Bone marrow (tissue), 2 donors: ENCODE results near the gene YAE1.

Source experiments
- DNase-seq, 2 donors: peaks; one replicate each; lab custom pipeline; 2025; lab: John Stamatoyannopoulos, UW

The YAE1 gene

DNA sequence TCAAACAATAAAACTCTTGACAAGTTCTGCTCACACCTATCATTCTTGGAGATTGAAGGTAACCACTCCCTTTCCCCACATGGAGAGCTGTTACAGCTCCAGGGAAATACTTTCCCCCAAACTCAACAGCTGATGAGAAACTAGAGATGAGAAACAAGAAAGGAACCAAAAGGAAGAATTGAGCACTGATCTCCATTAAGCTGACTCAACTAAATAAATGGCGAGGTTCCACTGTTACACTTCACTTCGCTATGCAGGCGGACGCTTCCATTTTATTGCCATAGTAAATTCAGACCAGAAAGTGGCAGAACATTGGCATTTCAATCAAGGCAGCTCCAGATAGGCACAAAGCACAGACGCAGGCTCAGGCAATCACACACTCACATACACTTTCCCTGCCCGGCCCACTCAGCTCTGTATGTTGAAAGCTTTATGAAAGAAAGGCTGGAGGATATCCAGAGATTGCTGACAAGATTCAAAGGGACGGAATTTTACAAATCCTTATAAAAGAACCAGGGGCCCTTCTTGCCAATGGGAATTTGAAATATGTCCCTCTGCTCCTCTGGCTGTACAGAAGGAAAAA lies 11.5 kb upstream of the YAE1 start:
- no peak for DNase-seq

DNA sequence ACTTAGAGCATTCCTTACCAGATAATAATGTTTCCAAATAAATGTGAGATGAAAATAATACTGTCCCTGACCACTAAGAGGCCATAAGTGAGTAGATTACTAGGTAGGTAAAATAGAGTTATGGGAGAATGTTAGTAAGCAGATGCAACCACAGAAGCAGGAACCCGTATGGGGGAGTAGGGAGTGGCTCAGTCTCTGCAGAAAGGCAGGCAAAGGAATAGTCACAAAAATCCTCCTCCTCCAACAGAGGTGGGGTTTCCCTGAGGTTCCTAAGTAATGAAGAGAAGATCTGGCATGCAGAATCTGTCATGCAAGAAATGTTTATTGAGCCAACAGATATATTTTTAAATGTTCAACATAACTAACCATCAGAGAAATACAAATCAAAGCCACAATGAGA lies 9.0 kb upstream of the YAE1 start:
- DNase-seq = no peak

GRCh38 chr7:39557911-39558310 lies 8.3 kb upstream of the YAE1 start:
- no peak for DNase-seq

DNA sequence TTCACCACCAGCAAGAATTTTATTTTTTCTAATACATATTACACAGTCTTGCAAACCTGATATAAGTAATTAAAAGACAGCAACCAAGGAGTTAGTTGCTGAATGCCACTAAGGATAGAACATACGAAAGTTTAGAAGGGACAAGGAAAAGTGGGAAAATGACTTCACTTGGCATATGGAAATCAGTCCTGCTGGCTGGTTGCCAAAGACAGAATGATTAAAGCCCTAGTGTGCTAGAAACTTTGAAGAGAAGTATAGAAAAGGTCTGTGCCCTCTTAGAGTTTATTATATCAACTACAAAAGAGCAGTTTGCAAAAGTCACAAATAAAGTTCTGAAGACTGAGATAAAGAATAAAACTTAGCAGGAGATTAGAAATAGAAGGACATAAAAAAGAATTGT lies 5.8 kb upstream of the YAE1 start:
- DNase-seq = no peak

- DNase-seq = no peak
These were observed 5.2 kb upstream of the YAE1 start for GRCh38 chr7:39560997-39561396.

DNA sequence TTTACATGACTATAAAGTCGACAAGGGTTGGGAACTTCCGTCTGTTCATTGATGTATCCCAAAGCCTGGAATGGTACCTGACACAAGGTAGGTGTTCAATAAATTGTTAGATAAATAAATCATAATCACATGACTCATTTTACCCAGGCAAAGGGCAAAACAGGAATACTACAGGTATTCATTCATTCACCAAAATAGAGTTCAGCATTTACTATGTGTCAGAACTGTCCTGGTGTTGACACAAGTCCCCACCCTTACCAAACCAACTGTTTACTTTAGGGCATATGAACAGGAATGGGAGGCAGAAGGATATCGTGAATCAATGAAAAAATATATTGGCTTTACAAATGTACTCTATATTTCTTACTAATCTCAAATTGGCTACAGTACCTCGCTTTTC lies 666 bp upstream of the YAE1 start:
- no peak for DNase-seq

DNA sequence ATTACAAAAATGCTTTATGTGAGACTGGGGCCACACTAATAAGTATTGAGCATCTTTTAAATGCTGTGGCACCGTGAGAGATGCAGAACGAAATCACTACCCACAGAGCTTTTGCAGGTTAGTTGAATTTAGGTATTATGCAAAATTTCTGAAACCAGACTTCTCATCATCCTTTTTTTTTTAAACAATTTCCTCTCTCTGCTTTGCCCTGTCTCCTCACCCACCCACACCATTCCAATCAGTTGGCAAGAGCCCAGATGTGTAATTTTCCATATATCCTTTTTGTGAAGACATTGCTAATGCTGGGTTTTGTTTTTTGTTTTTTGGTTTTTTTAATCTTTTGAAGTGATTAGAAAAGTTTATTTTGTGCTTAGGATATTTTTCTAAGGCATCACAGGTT lies 1.1 kb downstream of the YAE1 start:
- DNase-seq = no peak

GRCh38 chr7:39574673-39575349 lies 8.6 kb downstream of the YAE1 start:
- no peak for DNase-seq

- DNase-seq = no peak
These were observed 11.1 kb downstream of the YAE1 start for GRCh38 chr7:39577229-39577874.

DNA sequence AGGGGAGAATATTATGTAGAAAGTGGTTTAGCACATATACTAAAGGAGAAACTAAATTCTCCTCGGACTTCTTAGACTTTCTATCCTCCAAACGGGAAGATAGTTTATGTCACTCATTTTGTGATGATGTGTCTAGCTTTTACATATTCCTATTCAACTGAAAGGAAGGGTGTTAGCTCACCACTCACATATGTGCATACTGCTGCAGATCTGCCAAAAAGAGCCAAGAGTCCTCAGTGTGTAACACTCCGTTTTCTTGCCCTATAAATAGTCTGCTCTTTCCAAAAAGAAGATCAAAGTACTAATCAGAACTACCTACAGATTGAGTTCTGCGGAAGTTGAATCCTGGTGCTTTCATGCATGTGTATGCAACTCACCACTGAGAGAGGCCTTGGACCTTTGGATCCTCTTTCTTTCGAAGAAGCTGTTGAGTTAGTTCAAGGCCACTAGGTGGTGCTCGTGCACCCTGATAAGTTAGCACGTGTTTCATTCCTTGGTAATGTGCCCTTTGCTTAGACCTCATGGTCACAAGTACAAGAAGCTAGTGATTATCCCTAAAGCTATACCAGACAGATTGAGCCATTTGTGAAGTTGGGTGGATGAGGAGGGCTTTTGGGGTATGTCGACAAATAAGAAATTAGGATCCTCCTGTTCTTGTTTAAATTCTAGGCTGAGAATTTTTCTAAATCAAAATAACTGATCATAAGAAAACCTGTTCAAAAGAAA lies 14.1 kb downstream of the YAE1 start:
- DNase-seq = peak; percentile 26 to 86

GRCh38 chr7:39582536-39582935 lies 16.3 kb downstream of the YAE1 start:
- DNase-seq = no peak

DNA sequence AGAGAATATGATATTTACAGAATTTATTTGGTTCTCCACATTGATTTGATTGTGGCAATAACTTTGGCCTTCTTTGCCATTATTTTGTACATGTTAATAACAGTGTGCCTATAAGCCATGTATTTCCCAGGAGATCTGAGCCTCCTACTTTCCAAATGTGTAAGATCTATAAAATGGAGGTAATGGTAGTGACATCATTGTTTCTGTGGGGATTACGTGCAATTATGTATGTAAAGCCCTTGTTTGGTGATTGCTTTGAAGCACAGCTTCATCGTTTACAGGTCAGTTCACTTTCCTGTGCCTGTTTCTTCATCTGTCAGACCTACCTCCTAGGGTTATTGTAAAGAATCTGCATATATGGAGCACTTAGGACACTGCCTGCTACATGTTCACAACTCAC lies 17.3 kb downstream of the YAE1 start:
- DNase-seq = no peak

- no peak for DNase-seq
These were observed 21.2 kb downstream of the YAE1 start for GRCh38 chr7:39587393-39587792.

- DNase-seq = no peak
These were observed 22.2 kb downstream of the YAE1 start for GRCh38 chr7:39588416-39588815.

- DNase-seq = peak in 1 of 2 donors; percentile 98
These were observed 23.3 kb downstream of the YAE1 start for GRCh38 chr7:39589323-39590111.

- peak in 1 of 2 donors; percentile 94 for DNase-seq
These were observed 26.4 kb downstream of the YAE1 start for GRCh38 chr7:39592586-39592985.

- no peak for DNase-seq
These were observed 28.9 kb downstream of the YAE1 start for GRCh38 chr7:39594988-39595620.

GRCh38 chr7:39602351-39602750 lies 36.1 kb downstream of the YAE1 start:
- DNase-seq = no peak

GRCh38 chr7:39603924-39604323 lies 37.7 kb downstream of the YAE1 start:
- DNase-seq = peak in 1 of 2 donors; percentile 68

DNA sequence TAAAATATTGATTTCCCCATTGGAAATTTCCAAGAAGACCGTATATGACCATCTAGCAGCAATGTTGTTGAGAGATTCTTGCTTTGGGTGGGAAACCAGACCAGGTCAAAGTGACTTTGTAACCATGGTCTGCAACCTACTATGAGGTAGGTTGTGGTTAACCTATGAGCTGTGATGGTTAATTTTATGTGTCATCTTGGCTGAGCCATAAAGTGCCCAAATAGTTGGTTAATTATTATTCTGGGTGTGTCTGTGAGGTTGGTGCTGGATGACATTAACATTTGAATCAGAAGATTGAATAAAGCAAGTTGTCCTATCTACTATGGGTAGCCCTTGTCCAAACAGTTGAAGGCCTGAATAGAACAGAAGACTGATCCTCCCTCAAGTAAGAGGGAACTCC lies 38.9 kb downstream of the YAE1 start:
- DNase-seq = no peak

- DNase-seq = no peak
These were observed 40.1 kb downstream of the YAE1 start for GRCh38 chr7:39606352-39606751.

DNA sequence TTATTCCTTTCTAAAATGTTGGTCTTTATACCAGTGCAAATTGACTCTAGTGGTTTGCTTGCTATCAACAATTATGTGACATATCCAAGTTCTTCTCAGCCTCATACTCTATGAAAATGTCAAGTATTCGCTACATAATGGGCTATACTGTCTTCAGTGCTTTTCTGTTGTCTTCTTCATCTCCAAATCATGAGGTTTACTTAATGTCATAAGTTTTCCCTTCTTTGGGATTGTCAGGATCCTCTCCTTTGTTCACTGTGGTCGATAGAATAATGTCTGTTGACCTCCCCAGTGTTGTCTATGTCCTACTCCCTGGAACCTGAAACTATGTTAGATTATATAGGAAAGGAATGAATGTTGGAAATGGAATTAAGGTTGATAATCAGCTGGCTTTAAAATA lies 40.7 kb downstream of the YAE1 start:
- DNase-seq = no peak
